Fibroblast of skin of back (primary cell): Measurements from ENCODE around the gene MLLT10.
"Not testable (repeated sequence)": the region's sequence is repeated elsewhere in the genome, so short reads cannot be mapped to it uniquely, and the experiment has no call there.

Experiments used
- DNase-seq: peaks from one replicate; pipeline ENCODE4 v3.0.0-alpha.2; 2013

MLLT10 gene

GRCh38 chr10:21707498-21707897, 173.5 kb downstream of the MLLT10 start:
- no peak for DNase-seq

DNA sequence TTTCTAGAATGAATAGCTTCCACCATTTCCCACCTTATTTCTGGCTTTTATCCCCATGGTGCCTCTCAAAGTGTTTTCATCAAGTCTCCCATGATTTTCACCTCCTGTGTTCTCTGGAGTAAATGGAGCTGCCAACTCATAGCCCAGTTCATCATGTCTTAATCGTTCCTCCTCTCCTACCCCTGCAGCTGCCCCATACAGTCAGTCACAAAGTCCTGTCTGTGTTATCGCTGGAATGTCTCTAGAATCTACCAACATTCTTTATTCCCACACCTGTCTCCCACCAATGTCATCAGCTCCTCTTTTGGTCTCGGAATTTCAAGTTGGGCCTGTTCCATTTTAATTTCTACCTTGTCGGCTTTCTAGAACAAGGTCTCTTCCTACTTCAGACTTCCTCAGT, 178.9 kb downstream of the MLLT10 start:
- DNase-seq, result no peak

DNA sequence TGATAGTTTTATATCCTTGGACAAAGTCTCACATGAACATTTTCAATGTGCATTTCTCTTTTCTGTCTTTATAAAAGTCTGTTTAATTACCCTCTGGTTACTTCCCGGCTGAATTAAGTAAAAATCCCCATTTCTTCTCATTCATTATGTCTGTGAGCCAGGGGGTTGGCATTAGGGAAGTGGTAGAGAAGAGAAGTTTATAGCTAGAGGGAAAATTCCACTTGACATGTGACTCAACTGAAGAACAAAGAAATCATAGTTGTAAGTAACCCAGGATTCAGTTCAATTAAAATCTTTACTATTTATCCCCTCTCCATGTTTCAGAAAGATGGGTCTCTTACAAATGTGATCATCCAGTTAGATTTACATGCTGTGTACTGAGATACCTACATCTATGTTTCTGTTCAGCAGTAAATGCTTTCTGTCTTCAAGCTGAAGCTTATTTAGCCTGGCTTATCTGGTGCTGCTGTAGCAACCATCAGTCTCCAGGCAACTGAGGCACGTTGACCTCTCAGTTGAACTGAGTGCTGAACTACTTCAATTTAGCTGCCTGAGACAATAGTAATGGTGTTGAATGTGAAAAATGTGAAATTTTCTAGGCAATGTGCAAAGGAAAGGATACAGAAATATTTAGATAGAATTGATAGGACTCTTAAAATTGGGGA, 181.6 kb downstream of the MLLT10 start:
- DNase-seq, result no peak

DNA sequence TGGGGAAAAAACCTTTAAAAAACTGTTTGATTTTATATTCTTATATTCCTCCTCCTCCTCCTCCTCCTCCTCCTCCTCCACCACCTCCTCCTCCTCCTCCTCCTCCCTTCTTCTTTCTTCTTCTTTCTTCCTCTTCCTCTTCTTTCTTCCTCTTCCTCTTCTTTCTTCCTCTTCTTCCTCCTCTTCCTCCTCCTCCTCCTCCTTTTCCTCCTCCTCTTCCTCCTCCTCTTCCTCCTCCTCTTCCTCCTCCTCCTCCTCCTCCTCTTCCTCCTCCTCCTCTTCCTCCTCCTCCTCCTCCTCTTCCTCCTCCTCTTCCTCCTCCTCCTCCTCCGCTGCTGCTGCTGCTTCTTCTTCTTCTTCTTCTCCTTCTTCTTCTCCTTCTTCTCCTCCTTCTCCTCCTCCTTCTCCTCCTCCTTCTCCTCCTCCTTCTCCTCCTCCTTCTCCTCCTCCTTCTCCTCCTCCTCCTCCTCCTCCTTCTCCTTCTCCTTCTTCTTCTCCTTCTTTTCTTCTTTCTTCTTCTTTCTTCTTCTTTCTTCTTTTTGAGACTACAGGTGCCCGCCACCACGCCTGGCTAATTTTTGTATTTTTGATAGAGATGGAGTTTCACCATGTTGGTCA, 183.5 kb downstream of the MLLT10 start:
- not testable (repeated sequence) for DNase-seq

- no peak for DNase-seq
Measured at GRCh38 chr10:21719502-21719901, 185.5 kb downstream of the MLLT10 start.

DNA sequence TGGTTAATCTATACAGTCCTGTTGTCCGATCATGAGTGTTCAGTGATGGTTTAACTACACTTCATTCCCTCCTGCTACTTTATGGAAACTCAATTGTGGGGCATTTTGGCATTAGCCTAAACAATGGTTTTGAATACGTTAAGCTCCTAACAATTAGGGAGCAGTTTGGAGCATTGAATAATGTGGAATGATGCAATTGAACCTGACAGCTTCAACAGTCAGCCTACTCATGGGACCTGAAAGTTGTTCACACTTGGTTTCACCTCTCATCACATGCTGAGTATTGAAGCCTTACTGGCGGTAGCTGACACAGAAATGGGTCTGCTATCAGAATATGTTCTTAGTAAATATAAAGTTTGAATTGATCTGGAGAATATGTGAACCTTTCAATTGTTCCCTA, 186.1 kb downstream of the MLLT10 start:
- DNase-seq, result no peak

DNA sequence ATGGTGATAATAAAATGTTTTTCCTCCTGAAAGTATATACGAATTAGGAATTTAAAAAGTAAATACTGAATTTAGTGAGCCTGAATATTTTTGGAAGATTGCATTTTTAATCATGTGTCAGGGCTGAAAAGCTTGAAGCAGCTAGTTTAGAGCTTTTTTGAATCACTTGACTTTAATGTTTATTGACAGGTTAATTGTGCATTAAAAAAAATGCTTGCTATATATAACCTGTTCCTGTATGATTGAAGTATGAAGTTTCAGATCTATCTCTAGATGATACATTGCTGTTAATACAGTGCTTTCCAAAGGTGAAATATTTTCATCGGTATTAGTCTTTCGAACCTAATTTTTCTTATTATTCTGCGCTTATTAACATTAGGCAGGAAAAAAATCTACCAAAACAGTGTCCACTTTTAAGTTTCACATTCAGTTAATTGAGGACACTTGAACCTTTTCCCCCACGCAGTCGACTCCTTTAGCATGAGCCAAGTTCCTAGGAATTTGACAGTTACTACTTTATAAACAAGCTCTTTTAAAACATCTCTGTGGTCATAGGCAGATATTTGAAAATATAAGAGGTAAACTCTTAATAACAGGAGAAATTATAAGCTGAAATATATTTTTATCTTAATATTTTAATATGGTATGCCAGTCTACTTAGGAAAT, 187.1 kb downstream of the MLLT10 start:
- peak; percentile 35 for DNase-seq

GRCh38 chr10:21722209-21722608, 188.2 kb downstream of the MLLT10 start:
- DNase-seq, result no peak

DNA sequence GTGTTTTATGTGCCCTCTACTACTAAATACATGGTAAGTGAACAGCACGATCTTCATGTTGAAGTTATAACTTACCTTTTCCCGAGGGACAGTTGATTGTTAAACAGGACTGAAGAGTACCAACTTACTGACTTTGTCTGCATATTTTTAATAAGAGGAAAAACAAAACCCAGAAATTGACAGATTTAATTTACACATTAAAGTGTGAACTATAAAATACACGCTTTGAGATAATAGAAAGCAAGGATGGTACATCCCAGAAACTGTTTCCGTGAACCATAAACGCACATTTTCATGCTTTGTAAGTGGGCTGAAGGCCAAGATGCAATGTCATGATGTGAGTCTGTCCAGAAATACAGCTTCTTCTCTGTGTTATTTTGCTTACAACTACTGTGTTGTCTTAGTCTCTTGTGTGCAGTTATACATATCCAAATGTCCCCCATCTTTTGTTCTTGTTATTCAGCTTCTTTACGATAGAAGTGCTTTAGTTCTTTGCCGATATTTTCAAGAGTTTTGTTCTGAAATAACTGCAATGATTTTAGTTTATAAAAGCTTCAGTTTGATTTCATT, 190.1 kb downstream of the MLLT10 start:
- DNase-seq, result no peak

DNA sequence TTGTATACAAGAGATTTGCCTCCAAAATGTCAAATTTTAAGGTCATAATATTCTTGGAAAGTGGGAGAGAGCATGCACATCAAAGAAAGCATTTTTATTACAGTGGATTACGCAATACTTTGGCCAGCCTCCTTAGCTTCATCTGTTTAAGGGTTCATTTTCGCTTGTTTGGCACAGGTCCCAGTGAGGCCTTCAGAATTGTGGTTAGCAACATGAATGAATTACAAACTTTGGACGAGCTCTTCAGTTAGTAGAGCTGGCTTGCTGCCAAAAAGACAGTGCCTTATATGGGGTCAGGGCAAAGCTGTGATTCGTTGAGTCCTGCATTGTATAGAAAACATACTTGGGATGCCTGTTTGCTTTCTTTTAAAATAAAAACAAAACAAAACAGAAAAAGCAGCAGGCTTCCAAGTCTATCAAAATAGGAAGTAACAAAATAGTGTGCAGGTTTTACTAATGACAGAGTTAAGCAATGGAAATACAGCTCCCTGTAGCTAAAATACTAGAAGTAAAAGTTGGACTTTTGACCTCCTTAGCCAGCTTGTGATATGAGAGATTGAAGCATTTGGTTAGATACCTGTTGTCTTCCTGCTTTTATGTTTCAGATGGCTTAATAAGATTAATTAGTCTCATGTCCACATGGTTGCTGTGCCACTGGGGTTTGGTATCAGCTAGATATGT, 190.8 kb downstream of the MLLT10 start:
- peak; percentile 99 for DNase-seq

DNA sequence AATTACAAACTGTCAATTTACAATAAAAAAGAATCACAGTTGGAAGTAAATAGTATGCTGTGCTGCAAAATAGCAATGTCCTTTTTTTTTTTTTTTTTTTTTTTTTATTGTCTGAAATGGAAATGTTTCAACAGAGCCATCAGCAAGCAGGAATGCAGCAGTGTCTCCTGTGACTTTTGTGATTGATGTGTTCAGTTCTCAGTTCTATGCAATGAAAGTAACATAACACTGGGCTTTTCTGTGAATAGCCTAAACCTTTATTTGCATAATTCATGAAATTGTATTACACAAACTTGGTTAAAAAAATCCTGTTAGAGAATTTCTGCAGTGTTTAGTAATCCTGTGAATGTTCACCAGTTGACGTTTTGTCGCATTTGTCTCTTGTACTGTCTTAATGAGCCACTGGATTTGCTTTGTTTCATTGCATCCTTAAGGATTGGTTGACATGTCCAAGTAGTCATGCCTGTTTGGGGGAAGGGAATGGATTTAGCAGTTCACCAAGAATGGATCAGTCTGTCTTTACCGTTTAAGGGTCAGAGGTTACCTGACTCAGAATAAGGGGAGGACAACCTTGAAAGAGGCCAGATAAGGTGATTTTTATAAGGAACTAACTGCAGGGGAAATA, 192.7 kb downstream of the MLLT10 start:
- peak; percentile 23 for DNase-seq

GRCh38 chr10:21727452-21728168, 193.6 kb downstream of the MLLT10 start:
- DNase-seq, result no peak

GRCh38 chr10:21728618-21729017, 194.6 kb downstream of the MLLT10 start:
- no peak for DNase-seq

GRCh38 chr10:21732067-21732772, 198.2 kb downstream of the MLLT10 start:
- peak; percentile 64 for DNase-seq

- DNase-seq, result peak; percentile 27
Measured at GRCh38 chr10:21733710-21734109, 199.7 kb downstream of the MLLT10 start.

- DNase-seq, result no peak
Measured at GRCh38 chr10:21737106-21737505, 203.1 kb downstream of the MLLT10 start.

DNA sequence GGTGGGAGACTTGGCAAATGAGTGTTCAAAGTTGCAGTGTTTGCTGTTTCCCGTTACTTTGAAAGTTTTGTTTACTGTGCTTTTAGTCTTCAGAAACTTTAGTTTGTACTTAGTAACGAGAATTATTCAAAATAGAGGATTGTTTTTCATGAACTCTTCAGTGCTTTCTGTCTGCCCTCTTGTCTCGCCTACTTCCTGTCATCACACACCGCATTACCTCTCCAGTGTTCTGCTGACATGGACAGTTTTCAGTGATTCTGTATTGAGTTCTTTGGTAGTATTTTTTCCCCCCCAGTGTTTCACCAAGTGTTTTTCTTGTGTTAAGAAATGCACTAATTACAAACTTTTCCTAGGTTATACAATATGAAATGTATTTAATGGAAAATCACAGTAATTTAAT, 207.0 kb downstream of the MLLT10 start:
- no peak for DNase-seq

- DNase-seq, result no peak
Measured at GRCh38 chr10:21742740-21743412, 208.8 kb downstream of the MLLT10 start.

- no peak for DNase-seq
Measured at GRCh38 chr10:21744223-21744622, 210.2 kb downstream of the MLLT10 start.

- DNase-seq, result no peak
Measured at GRCh38 chr10:21746118-21746517, 212.1 kb downstream of the MLLT10 start.

GRCh38 chr10:21747809-21748208, 213.8 kb downstream of the MLLT10 start:
- no peak for DNase-seq
